GM12872 (cell line): ENCODE data around the gene BRI3BP.

Experiments
- CTCF ChIP-seq: IDR thresholded peaks from 3 replicates; pipeline ENCODE4 v1.5.1; 2011; ENCODE audit warnings: low read depth, mild to moderate bottlenecking, low read length, moderate library complexity; ENCODE audit not compliant: insufficient read depth

Gene BRI3BP

GRCh38 chr12:125050446-125050845 lies 57.0 kb downstream of the BRI3BP start:
- TF ChIP-seq CTCF, result no peak

DNA sequence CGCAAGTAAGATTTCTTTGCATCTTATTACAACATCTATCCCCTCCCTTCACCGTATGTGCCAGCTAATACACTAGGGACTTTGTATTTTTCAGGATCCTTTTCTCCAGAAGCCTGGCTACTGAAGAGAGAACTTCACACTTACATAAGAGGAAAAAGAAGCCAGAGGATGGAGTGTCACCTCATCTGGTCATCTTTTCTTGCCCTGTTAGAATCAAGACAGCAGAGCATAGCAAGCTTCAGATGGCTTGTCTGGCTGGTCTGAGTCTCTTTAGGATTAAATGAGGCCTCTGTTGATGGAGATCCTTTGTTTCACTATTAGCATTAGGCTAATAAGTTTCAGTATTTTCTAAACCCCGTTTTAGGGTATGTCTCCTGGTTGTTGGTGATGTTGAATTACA lies 57.4 kb downstream of the BRI3BP start:
- TF ChIP-seq CTCF, result no peak

DNA sequence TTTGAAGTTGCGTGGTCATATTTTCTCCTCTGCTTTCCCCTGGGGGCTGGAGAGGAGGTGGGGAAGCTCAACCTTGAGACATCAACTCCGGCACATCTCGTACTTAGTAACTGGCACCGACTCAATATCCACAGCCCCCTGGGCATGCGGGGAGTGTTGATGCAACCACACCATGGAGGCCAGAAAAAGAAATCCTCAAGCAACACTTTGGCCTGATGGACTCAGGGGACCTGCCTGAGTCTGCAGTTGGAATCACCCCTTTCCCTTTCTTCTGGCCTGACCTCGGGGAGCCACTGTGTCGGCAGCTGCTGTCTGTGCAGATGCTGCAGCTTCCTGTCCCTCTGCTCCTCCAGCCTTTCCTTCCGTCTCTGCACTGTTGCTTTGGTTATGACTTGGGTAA lies 60.4 kb downstream of the BRI3BP start:
- no peak for TF ChIP-seq CTCF

DNA sequence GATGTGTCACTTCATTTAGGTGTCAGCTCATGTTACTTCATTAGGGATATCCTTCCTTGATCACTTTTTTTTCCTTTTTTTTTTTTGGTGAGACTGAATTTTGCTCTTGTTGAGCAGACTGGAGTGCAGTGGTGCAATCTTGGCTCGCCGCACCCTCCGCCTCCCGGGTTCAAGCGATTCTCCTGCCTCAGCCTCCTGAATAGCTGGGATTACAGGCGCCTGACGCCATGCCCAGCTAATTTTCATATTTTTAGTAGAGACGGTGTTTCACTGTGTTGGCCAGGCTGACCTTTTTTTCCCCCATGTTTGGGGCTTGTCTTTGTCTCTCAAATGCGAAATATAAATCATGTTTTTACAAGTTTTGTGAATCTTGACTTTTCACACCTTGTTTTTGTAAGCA lies 62.1 kb downstream of the BRI3BP start:
- no peak for TF ChIP-seq CTCF

DNA sequence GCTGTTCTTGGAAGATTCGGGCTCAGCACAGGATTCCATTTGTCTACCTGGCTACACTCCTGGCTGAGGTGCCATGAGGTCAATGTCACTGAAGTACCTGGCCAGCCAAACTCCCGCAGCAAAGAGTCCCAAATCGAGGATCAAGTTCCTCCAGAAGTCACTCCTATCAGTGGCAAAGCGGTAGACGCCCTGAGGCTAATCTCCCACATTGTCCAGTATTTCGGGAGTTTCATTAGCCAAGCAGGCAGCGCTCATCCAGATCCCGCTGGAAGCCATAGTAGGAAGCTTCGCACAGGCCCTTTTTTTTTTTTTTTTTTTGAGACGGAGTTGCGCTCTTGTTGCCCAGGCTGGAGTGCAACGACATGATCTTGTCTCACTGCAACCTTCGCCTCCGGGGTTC lies 62.9 kb downstream of the BRI3BP start:
- TF ChIP-seq CTCF, result no peak

DNA sequence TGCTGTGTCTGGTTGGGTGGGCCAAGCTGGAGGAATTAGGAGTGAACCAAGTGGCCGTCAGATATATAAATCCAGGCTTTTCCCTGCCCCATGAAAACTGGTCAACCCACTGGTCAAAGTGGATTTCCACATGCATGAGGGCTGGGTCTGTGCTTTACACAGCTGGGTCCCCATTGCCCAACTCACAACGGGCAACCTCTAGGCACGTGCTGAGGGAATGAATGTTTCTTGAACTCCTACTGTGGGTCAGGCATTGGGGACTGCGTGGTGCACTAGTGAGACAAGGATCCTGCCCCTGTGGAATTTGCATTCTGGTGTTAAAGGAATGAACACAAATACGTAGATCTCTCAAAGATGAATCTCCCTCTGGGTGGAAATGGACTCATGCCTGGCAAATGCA lies 64.3 kb downstream of the BRI3BP start:
- TF ChIP-seq CTCF, result no peak

- TF ChIP-seq CTCF, result no peak
Measured at GRCh38 chr12:125061229-125061628, 67.8 kb downstream of the BRI3BP start.

DNA sequence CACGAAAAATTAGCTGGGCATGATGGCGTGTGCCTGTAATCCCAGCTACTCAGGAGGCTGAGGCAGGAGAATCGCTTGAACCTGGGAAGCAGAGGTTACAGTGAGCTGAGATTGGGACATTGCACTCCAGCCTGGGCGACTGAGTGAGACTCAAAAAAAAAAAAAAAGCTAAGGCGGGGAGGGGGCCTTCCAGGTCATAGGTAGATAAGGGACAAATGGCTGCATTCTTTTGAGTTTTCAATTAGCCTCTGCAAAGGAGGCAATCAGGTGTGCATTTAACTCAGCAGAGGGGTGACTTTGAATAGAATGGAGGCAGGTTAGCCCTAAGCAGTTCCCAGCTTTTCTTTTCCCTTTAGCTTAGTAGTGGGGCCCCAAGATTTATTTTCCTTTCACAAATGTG lies 71.0 kb downstream of the BRI3BP start:
- TF ChIP-seq CTCF, result no peak
